SH-SY5Y (cell line): Measurements from ENCODE around the gene RNF20.

Experiments
- GATA2 ChIP-seq: IDR thresholded peaks from 2 replicates; pipeline ENCODE4 v1.6.1; 2011; ENCODE audit warnings: mild to moderate bottlenecking, low read depth, low read length
- GATA3 ChIP-seq: IDR thresholded peaks from 2 replicates; pipeline ENCODE4 v1.6.1; 2011; ENCODE audit warnings: low read depth, mild to moderate bottlenecking, low read length, moderate library complexity

DNA sequence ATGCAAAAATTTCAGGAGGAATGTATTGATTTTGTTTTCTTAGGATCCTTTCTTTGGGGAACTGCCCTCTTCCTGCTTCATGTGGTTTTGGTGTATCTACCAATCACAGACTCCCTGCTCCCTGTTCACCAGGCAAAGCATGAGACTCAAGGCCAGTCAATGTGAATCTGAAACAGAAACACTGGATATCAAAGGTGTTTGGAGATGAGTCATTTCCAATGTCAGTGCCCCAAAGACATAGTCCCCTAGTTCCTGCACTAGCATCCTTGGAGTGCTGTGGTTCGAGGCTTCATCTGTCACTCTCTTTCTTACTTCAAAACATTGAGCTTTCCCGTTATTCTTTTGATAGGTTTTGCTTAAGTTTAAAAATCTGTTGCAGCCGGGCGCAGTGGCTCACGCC is 53.0 kb downstream of the RNF20 start:
- TF ChIP-seq GATA2 (no peak), GATA3 (no peak)
